Memory B cell (primary cell): ENCODE data around the gene CLN6.
A peak's percentile ranks its signal among the peaks of the same experiment; 100 is the strongest.

Experiments
- ATAC-seq: fragments of 150-1000 bp; cut with Tn5 transposase; 2 replicates; pipeline ENCODE4 v1.10.0; 2021; ENCODE audit warnings: low read depth, mild to moderate bottlenecking, moderate library complexity
- DNase-seq, 2 donors: peaks; one replicate each; pipeline ENCODE4 v3.0.0; 2022; ENCODE audit warnings: low spot score in 2 of 2
- H3K27ac Mint-ChIP-seq: one replicate; pipeline ENCODE4 v1.8.0; 2022; ENCODE audit warnings: mild to moderate bottlenecking, moderate library complexity, mixed read lengths
- H3K27me3 Mint-ChIP-seq: one replicate; pipeline ENCODE4 v1.8.0; 2022; ENCODE audit warnings: mixed read lengths
- H3K36me3 Mint-ChIP-seq: one replicate; pipeline ENCODE4 v1.8.0; 2022; ENCODE audit warnings: mild to moderate bottlenecking, mixed read lengths
- H3K4me1 Mint-ChIP-seq: one replicate; pipeline ENCODE4 v1.8.0; 2022; ENCODE audit warnings: mixed read lengths
- H3K4me3 Mint-ChIP-seq: one replicate; pipeline ENCODE4 v1.8.0; 2022; ENCODE audit warnings: mild to moderate bottlenecking, moderate library complexity, mixed read lengths
- H3K9me3 Mint-ChIP-seq: one replicate; pipeline ENCODE4 v1.8.0; 2022; ENCODE audit warnings: mixed read lengths

Gene CLN6

DNA sequence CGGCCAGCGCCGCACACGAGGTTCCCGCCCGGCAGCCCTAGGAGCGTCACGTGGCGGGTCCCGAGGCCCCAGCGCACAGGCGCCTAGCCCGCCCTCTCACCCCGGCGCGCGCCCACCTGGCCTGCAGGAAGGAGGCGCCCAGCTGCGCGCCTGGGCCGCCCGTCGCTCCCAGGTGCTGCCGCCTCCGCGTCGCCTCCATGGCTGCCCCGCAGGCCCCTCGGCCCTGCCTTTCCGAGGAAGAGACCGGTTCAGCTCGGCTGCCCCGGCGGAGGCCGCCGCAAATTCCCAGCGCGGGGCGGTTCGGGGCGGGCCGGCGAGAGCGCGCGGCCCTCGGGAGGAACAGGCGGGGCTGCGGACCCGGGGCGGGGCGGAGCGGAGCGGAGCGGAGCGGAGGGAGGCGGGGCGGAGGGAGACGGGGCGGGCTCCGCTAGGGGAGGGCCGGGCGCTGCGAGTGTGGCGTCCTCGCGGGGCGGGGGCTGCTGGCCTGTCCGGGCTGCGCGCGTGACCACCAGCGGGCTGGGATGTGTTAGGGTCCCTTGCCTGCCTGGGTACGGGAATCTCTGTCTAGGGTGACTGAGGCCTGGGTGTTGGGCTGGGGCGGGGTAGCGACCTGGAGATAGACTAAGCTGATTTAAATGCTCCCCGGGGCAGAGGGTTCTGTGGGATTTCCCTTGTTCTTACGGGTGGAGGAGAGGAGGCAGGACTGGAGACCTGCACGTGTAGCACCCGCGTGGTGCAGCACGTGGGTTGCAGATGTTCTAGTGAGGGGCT is at the start of gene CLN6:
Gene CLN6, minus strand, starts transcription at position 343 of the 771 bp plus-strand sequence. Its CDS starts 144 bp downstream, at position 199.
- Mint-ChIP-seq H3K27me3 (no peaks in the 10 kb centered on the region), H3K27ac (peak within 1 kb of the TSS; percentile 85), H3K9me3 (no peaks in the 10 kb centered on the region), H3K4me1 (peaks cover 35% of the 10 kb centered on the region), H3K36me3 (peaks cover 2% of the 10 kb centered on the region), H3K4me3 (peak within 1 kb of the TSS; percentile 84)
- peak; percentile 76 for ATAC-seq
- peak; percentile 78 to 79 for DNase-seq

DNA sequence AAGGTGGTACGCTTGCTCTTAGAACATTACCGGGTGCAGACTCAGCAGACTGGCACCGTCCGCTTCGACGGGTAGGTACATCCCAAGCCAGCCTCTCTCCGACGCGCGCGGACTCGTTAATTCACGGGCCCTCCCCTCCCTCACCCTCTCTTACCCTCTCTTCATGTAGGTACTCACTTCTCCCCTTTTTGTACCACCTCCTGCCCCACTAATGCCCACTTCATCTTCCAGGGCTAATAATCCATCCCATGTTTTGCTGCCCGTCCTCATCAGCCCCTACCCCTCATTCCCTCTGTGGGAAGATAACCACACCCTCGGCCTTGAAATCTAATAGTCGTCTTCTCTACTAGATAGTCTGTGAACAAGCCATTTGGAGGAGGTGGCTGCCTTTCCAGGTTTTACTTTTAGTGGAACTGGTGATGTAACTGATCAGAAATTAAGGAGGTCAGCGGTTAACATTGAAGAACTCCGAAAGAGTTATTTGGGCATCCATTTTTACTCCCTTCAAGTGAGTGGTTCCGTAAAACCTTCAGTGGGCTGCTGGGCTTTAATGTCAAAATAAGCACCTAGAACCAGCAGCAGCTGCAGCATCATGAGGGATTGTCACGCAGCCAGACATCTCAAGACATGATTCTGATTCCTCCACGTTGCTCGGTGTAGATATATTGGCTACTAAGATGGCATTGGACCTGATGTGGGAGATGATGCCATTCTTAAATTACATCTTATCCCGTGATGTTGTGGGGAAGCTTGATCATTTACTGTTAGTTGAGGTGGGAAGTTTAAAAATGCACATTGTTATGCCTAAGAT is 49.3 kb upstream of the CLN6 start:
- H3K9me3 Mint-ChIP-seq: no peaks in the 10 kb centered on the region
- H3K4me1 Mint-ChIP-seq: peaks cover 41% of the 10 kb centered on the region
- ATAC-seq: peak; percentile 3
- H3K36me3 Mint-ChIP-seq: peaks cover 11% of the 10 kb centered on the region
- peak overlapping the region; percentile 94 for H3K27ac Mint-ChIP-seq
- DNase-seq: no peak
- no peaks in the 10 kb centered on the region for H3K27me3 Mint-ChIP-seq
- H3K4me3 Mint-ChIP-seq: peak overlapping the region; percentile 96

DNA sequence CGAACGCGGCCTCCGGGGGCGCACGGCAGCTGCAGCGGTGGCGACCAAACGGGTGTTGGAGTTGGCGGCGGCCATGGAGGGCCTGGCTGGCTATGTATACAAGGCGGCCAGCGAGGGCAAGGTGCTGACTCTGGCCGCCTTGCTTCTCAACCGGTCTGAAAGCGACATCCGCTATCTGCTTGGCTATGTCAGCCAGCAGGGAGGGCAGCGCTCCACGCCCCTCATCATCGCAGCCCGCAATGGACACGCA is 48.7 kb upstream of the CLN6 start:
- Mint-ChIP-seq H3K4me1 (peaks cover 39% of the 10 kb centered on the region), H3K9me3 (no peaks in the 10 kb centered on the region), H3K36me3 (peaks cover 11% of the 10 kb centered on the region), H3K27ac (peak overlapping the region; percentile 94), H3K27me3 (no peaks in the 10 kb centered on the region), H3K4me3 (peak overlapping the region; percentile 96)
- ATAC-seq (no peak), DNase-seq (no peak)

DNA sequence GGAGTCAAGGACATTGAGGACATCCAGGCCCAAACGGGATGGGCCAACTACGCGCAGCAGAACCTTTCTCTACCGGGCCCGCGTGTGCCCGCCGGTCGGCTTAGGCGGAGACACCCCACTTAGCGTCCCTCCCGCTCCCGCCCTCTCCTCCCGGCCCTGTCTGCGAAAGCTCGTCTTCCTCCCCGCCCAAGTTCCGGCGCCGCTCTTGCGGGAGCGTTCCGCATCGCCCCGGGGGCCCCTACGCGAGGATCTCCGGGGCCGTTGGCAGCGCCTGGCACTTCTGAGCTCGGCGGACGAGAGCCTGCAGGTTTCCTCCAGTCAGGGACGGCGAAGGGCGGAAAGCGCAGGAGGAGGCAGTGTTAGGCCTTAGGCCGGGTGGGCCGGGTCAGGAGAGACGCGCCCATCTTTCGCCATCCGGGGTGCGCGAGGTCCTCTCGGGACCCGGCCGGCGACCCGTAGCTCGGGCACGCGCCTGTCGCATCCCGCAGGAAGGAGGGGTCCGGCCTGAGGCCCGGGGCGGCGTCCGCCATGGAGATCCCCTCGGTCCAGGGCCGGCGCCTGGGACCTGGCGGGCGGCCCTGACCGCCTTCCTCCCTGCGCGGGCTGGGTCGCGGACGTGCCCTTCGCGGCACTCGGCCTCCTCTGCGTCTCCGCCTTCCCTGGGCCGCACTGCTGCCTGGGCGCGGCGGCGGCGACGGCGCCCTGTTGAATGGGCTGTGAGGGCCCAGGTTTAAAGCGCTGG is 48.2 kb upstream of the CLN6 start, which contains the start of gene FEM1B:
Gene FEM1B, plus strand, starts transcription at position 143 of the 742 bp plus-strand sequence. CDS start 673 bp downstream, outside the sequence.
- DNase-seq: peak; percentile 87 to 93
- Mint-ChIP-seq H3K27me3 (no peaks in the 10 kb centered on the region), H3K27ac (peak within 1 kb of the TSS; percentile 94), H3K36me3 (peaks cover 11% of the 10 kb centered on the region), H3K4me1 (peaks cover 39% of the 10 kb centered on the region), H3K9me3 (no peaks in the 10 kb centered on the region), H3K4me3 (peak within 1 kb of the TSS; percentile 96)
- ATAC-seq: peak; percentile 78

DNA sequence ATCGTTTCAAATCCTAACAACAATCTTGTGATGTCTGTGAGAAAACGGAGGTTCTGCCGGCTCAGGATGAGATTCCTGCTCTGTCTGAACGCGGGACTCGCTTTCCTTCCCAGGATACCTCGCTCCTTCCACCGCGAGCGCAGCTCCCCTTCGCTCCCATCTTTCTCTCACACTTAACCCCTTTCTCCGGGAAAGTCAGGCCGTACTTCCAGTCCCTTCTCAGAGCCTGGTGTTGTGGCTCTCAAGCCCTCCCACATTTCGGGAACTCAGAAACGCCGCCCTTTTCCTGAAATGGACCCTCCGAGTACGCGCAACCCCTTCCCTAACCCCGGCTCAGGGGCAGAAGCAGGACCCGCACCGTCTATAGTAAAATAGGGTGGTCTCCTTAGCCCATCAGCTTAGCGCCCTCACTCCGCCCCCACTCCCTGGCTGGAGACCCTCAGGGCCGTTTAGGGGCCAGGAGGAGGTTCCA is 47.6 kb upstream of the CLN6 start:
- ATAC-seq (peak; percentile 1), DNase-seq (no peak)
- Mint-ChIP-seq H3K36me3 (peaks cover 11% of the 10 kb centered on the region), H3K4me1 (peaks cover 38% of the 10 kb centered on the region), H3K9me3 (no peaks in the 10 kb centered on the region), H3K27ac (peak overlapping the region; percentile 94), H3K27me3 (no peaks in the 10 kb centered on the region), H3K4me3 (peak overlapping the region; percentile 96)

DNA sequence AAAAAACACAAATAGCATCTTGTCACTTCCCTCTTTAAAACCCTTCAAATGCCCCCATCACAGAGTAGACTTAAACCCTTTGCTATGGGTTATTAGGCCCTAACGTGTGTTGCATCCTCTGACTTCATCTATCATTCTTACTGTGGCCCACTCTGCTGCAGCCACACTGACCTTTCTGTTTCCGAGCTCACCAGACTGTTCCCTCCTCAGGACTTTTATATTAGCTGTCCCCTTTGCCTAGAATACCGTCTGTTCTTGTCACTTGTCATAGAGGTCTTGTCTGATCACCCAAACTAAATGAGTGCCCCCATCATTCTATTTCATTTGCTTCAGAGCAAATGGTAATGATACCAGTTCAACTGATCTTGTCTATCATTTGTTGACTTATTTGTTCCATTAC is 47.1 kb upstream of the CLN6 start:
- H3K4me1 Mint-ChIP-seq: peaks cover 33% of the 10 kb centered on the region
- peak overlapping the region; percentile 96 for H3K4me3 Mint-ChIP-seq
- H3K36me3 Mint-ChIP-seq: peaks cover 7% of the 10 kb centered on the region
- H3K27me3 Mint-ChIP-seq: no peaks in the 10 kb centered on the region
- ATAC-seq (no peak), DNase-seq (no peak)
- H3K27ac Mint-ChIP-seq: peak overlapping the region; percentile 94
- H3K9me3 Mint-ChIP-seq: no peaks in the 10 kb centered on the region

DNA sequence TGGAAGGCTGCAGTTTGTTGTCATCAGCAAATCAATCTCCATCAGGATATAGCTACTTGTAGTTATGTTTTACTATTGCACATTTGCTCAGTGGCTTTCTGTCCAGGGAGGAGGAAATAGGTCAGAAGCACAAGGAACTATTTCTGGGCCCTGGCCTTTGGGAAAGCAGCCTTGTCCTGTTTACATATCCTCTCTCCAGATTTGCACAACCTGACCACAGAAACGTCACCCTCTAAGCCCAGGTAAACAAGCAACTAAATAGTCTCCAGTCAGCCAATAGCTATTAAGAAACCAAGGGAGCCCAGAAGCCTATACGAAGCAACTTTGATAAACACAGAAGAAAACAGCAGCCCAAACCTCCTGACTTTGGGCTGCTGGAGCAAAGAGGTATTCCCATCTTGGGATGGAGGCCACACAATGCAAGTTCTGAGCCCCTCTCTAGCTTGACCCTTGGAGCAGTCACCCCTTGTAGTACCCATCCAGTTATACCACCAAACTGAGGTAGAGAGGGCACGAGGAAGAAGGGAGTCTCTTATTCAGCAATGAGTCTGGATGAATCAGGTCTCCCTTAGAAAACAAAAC is 45.7 kb upstream of the CLN6 start:
- Mint-ChIP-seq H3K27ac (no peak overlapping the region), H3K27me3 (no peaks in the 10 kb centered on the region), H3K4me1 (peaks cover 23% of the 10 kb centered on the region), H3K9me3 (no peaks in the 10 kb centered on the region), H3K36me3 (peaks cover 5% of the 10 kb centered on the region), H3K4me3 (no peak overlapping the region)
- ATAC-seq (no peak), DNase-seq (no peak)

DNA sequence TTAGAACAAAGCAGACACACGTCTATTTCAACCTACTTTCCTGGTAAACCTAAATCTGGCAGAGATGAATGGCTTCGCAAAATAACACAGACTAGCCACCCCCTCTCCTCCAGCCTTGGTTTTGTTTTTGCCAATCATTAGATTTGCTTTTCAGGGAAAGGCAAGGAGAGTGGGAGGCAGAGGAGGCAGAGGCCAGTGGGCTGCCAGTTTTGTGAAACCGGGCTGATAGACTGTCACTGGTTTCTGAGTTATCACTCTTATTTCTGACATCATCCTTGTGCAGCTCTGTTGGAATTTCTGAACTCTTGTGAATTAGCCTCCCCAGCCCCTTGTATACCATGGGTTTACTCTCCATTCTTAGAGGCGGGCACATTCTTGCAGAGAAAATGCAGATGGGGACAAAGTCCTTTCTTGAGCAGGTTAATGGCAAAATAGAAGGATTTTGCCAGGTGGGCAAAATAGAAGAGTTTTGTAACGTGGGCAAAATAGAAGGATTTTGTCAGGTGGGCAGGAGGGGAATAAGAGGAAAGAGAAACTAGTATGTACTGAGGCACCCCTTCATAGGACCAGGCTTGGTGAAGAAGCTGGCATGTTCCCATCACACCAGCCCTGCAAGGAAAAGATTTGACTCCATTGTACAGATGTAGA is 44.8 kb upstream of the CLN6 start:
- H3K27me3 Mint-ChIP-seq: no peaks in the 10 kb centered on the region
- H3K9me3 Mint-ChIP-seq: no peaks in the 10 kb centered on the region
- H3K4me1 Mint-ChIP-seq: peaks cover 15% of the 10 kb centered on the region
- no peaks in the 10 kb centered on the region for H3K36me3 Mint-ChIP-seq
- no peak for ATAC-seq
- no peak for DNase-seq
- no peak overlapping the region for H3K27ac Mint-ChIP-seq
- no peak overlapping the region for H3K4me3 Mint-ChIP-seq

DNA sequence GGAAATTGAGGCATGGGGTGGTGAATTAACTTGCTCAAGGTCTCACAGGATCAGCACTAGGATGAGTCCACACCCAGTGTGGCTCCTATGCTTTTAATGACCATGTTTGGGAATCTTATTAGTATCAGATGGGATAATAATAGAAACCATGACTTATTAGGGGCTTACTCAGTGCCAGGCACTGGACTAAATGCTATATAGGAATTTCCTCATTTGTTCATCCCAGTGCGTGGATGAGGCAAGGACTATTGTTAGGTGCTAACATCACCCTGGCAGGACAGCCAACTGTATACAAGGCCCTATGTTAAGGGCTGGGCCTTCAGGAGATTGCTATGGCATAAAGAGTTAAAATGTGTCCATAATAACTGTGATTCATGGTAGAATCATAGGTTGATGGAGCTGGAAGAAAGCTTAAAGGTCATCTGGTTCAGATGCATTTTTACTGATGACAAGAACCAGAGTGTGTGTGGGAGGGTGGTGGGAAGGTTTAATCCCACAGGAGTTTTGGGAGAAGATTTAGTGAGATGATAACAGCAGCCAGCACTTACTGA is 43.3 kb upstream of the CLN6 start:
- Mint-ChIP-seq H3K4me1 (peaks cover 8% of the 10 kb centered on the region), H3K27ac (no peak overlapping the region), H3K9me3 (no peaks in the 10 kb centered on the region), H3K27me3 (peaks cover 4% of the 10 kb centered on the region), H3K36me3 (no peaks in the 10 kb centered on the region), H3K4me3 (no peak overlapping the region)
- ATAC-seq (no peak), DNase-seq (no peak)

DNA sequence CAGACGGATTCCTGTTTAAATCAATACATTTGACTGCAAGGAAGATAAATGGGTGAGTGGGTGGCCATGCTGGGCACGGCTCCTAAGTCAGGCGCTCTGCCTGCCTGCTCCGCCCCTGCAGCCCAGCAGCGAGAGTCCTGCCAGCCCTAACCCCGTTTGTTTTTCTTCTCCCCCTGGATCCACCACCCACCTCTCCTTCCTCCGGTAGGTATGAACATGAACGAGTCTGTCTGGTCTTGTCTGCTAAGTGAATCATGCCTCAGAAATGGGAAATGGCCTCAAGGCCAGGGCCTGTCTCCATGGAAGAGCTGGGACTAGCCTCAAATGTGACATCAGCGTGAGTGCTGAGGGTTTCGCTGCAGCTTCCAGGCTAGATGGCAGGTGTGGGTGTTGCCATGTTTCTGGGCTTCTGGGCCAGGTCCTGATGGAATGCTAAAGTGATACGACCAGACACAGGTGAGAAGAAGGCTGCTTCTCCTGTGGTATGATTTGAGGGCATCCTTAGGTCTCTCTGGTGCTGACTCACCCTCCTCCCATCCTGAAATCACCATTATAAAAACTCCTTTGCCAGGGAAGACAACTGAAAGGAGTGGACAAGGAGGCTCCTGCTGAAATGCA is 42.4 kb upstream of the CLN6 start:
- Mint-ChIP-seq H3K9me3 (no peaks in the 10 kb centered on the region), H3K27ac (no peak overlapping the region), H3K4me1 (peaks cover 6% of the 10 kb centered on the region), H3K4me3 (no peak overlapping the region), H3K27me3 (peaks cover 7% of the 10 kb centered on the region), H3K36me3 (no peaks in the 10 kb centered on the region)
- ATAC-seq (no peak), DNase-seq (no peak)

DNA sequence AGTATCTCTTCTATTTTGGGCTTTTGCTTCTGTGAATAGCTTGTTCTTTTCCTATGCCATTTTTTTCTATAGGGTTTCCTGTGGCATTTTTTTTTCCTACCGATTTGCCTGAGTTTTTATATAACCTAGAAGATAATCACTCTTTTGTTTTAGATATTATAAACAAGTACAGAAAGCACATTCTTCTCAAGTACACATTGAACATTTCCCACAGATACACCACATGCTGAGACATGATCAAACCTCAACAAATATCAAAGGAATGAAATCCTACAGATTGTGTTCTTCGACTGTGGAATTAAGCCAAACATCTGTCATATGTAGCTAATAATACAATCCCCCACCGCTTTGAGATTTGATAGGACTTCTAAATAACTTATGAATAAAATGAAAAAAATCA is 38.9 kb upstream of the CLN6 start:
- no peaks in the 10 kb centered on the region for H3K36me3 Mint-ChIP-seq
- H3K27me3 Mint-ChIP-seq: peaks cover 15% of the 10 kb centered on the region
- ATAC-seq (no peak), DNase-seq (no peak)
- no peaks in the 10 kb centered on the region for H3K4me1 Mint-ChIP-seq
- H3K9me3 Mint-ChIP-seq: no peaks in the 10 kb centered on the region
- no peak overlapping the region for H3K27ac Mint-ChIP-seq
- no peak overlapping the region for H3K4me3 Mint-ChIP-seq

DNA sequence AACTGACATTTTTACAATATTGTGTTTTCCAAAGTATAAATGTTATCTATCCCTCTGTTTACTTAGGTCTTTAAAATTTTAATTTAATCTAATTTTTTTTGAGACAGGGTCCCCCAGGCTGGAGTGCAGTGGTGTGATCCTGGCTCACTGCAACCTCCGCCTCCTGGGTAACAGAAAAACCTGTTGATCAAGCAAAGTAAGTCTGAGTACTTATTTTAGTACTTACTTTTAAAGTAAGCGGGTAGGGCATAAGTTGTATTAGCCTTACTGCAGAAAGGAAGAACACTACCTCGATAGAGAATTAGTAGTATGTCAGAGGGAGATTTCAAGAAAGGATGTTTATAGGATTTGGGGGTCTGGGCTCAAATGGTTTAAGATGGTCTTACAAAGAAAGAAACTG is 36.1 kb upstream of the CLN6 start:
- ATAC-seq: no peak
- H3K36me3 Mint-ChIP-seq: no peaks in the 10 kb centered on the region
- no peak for DNase-seq

DNA sequence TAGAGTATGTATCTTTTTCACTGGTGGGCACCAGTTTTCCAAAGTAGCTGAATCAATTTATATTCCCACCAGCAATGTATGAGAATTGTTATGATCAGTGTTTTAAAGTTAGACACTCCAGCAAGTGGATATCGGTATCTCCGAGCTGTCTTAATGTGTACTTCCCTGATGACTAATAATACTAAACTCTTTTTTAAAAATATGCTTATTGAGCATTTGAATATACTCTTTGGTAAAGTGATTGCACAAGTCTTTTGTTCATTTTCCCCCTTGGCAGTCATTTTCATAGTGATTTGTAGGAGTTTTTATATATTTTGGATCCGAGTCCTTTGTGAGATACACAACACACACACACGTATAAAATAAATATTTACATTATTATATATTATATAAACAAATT is 35.6 kb upstream of the CLN6 start:
- no peak overlapping the region for H3K27ac Mint-ChIP-seq
- no peak for DNase-seq
- H3K27me3 Mint-ChIP-seq: peaks cover 19% of the 10 kb centered on the region
- H3K4me1 Mint-ChIP-seq: no peaks in the 10 kb centered on the region
- no peak for ATAC-seq
- H3K36me3 Mint-ChIP-seq: no peaks in the 10 kb centered on the region
- no peak overlapping the region for H3K4me3 Mint-ChIP-seq
- H3K9me3 Mint-ChIP-seq: no peaks in the 10 kb centered on the region

More for the DNA sequence above, 36.1 kb upstream of the CLN6 start:
- Mint-ChIP-seq H3K4me3 (no peak overlapping the region), H3K4me1 (no peaks in the 10 kb centered on the region), H3K27me3 (peaks cover 19% of the 10 kb centered on the region), H3K9me3 (no peaks in the 10 kb centered on the region), H3K27ac (no peak overlapping the region)
